Testis (tissue), 3 donors: ENCODE data around the gene KRT35. TPM values are rescaled to one million over a fixed set of nuclear protein-coding genes. Genes with fewer than 3 reads are reported as not detected.
"Not testable (repeated sequence)": the region's sequence is repeated elsewhere in the genome, so short reads cannot be mapped to it uniquely, and the experiment has no call there.

Source experiments
- DNase-seq: peaks from one replicate; pipeline ENCODE4 v3.0.0-alpha.2; 2019
- H3K27ac ChIP-seq, 2 donors: fragments of 200-600 bp; sonication (generic); one replicate each; pipeline ENCODE4 v1.5.1; 2019
- H3K27me3 ChIP-seq: fragments of 200-600 bp; sonication (generic); one replicate; pipeline ENCODE4 v1.5.1; 2019
- H3K36me3 ChIP-seq: fragments of 200-600 bp; sonication (generic); one replicate; pipeline ENCODE4 v1.5.1; 2017; ENCODE audit warnings: low read depth; ENCODE audit errors: missing control alignments
- H3K4me1 ChIP-seq: fragments of 200-600 bp; sonication (generic); one replicate; pipeline ENCODE4 v1.5.1; 2019
- H3K4me3 ChIP-seq, 2 donors: fragments of 200-600 bp; sonication (generic); one replicate each; pipeline ENCODE4 v1.5.1; 2017 to 2019
- H3K9me3 ChIP-seq: fragments of 200-600 bp; sonication (generic); one replicate; pipeline ENCODE4 v1.5.1; 2017
- POLR2A ChIP-seq: fragments of 450-650 bp; IDR thresholded peaks from one replicate; pipeline ENCODE4 v1.6.1; 2017; ENCODE audit warnings: antibody characterized with exemption, mild to moderate bottlenecking, moderate library complexity
- WGBS, 2 donors: methylation state at CpG; one replicate each; pipeline ENCODE4 v1.1.5; 2018; 5-methylcytosine and 5-hydroxymethylcytosine counted together
- intact Hi-C: fragments of 100-400 bp; cut with DNase I; formaldehyde crosslinking; loops from one replicate; pipeline ENCODE4 v1.15.1; 2023; ENCODE audit warnings: low total_unique reads
- microRNA-seq, 2 donors: library from miRNA; unstranded; fragments of <30 nt; microRNA quantifications; one replicate each; pipeline ENCODE4, GENCODE V29; 2016; ENCODE audit warnings: borderline number of aligned reads in 2 of 2, borderline replicate concordance in 1 of 2
- polyA plus RNA-seq: library from polyadenylated mRNA; stranded (reverse); fragments of 350-450 nt; fragmentation: Illumina TruSeq; extraction: RNeasy Lipid Tissue Mini Kit (QIAGEN cat#74804); gene quantifications from one replicate; pipeline ENCODE4 v1.2.3, GENCODE V29; 2014; ENCODE audit warnings: low read depth, low replicate concordance; ENCODE audit not compliant: insufficient read depth
- small RNA-seq, 2 donors: library from RNA; depleted of rRNA; stranded (forward); fragments of <200 nt; gene quantifications; one replicate each; pipeline ENCODE3, GENCODE V24; 2016
- total RNA-seq, 2 donors: library from RNA; depleted of rRNA; stranded (reverse); fragments of >200 nt; gene quantifications; one replicate each; pipeline ENCODE4 v1.2.3, GENCODE V29; 2016
- TF ChIP-seq, protein P1 (sequence below), 3 experiments: fragments of 450-650 bp in 2 of 3; fragments of 200-600 bp in 1 of 3; sonication (generic) in 1 of 3; IDR thresholded peaks; one replicate each; pipeline ENCODE4 v1.5.1; 2016 to 2019; ENCODE audit warnings: antibody characterized with exemption in 3 of 3, mild to moderate bottlenecking in 2 of 3, moderate library complexity in 1 of 3

The KRT35 gene
- total and polyA plus RNA-seq, 3 donors from 2014 or later = 0.18 TPM; not detected in 2

GRCh38 chr17:41434005-41434404, 46.9 kb downstream of the KRT35 start:
- no peaks in the 10 kb centered on the region for H3K27me3 ChIP-seq
- no peak for DNase-seq
- intact Hi-C loops = no loop called here
- no peaks in the 10 kb centered on the region for H3K4me1 ChIP-seq
- no peak overlapping the region for H3K27ac ChIP-seq
- H3K36me3 ChIP-seq = no peaks in the 10 kb centered on the region
- no peaks in the 10 kb centered on the region for H3K9me3 ChIP-seq
- 42 to 52% methylated on average over 4 of the region's 4 CpGs for WGBS, 2 donors
- H3K4me3 ChIP-seq = no peak overlapping the region
- no peak for TF ChIP-seq POLR2A
- TF ChIP-seq, protein P1, sequence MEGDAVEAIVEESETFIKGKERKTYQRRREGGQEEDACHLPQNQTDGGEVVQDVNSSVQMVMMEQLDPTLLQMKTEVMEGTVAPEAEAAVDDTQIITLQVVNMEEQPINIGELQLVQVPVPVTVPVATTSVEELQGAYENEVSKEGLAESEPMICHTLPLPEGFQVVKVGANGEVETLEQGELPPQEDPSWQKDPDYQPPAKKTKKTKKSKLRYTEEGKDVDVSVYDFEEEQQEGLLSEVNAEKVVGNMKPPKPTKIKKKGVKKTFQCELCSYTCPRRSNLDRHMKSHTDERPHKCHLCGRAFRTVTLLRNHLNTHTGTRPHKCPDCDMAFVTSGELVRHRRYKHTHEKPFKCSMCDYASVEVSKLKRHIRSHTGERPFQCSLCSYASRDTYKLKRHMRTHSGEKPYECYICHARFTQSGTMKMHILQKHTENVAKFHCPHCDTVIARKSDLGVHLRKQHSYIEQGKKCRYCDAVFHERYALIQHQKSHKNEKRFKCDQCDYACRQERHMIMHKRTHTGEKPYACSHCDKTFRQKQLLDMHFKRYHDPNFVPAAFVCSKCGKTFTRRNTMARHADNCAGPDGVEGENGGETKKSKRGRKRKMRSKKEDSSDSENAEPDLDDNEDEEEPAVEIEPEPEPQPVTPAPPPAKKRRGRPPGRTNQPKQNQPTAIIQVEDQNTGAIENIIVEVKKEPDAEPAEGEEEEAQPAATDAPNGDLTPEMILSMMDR (IDR thresholded peaks at IDR 0.05) = no peak

GRCh38 chr17:41433586-41433985, 47.4 kb downstream of the KRT35 start:
- no peaks in the 10 kb centered on the region for H3K4me1 ChIP-seq
- H3K4me3 ChIP-seq = no peak overlapping the region
- WGBS, 2 donors = 58 to 65% methylated on average over 4 of the region's 4 CpGs
- H3K27ac ChIP-seq = no peak overlapping the region
- H3K9me3 ChIP-seq = no peaks in the 10 kb centered on the region
- no peak for TF ChIP-seq POLR2A
- TF ChIP-seq, protein P1 (IDR thresholded peaks at IDR 0.05) = no peak
- DNase-seq = no peak
- intact Hi-C loops = no loop called here
- no peaks in the 10 kb centered on the region for H3K36me3 ChIP-seq
- H3K27me3 ChIP-seq = no peaks in the 10 kb centered on the region

GRCh38 chr17:41430376-41430775, 50.6 kb downstream of the KRT35 start:
- DNase-seq, H3K27me3 ChIP-seq, H3K4me1 ChIP-seq, H3K9me3 ChIP-seq, H3K4me3 ChIP-seq, H3K27ac ChIP-seq, intact Hi-C loops, H3K36me3 ChIP-seq: not testable (repeated sequence)
- WGBS, 2 donors = 94 to 95% methylated on average over 9 of the region's 9 CpGs

DNA sequence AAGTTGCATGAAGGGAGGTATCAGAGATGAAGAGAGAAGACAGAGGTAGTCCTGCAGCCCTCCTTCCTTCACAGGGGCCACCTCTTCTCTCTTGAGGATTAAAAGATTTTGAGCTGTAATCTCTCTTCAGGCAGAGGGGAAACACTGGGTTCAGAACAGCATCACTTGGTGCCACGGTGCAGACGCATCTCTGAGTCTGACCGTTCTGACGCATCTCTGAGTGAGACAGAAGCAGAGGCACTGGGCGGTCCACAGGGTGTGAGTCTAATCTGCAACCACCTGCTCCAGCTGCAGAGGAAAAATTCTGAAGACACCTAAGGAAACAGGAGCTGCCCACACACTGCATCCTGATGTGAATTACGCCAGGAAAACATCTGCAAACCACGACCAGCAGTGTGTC, 51.3 kb downstream of the KRT35 start:
- 86% methylated on average over 7 of the region's 7 CpGs for WGBS, 2 donors
- no peak overlapping the region for H3K27ac ChIP-seq
- intact Hi-C loops = no loop called here
- DNase-seq = no peak
- H3K27me3 ChIP-seq = no peaks in the 10 kb centered on the region
- no peaks in the 10 kb centered on the region for H3K9me3 ChIP-seq
- H3K36me3 ChIP-seq = no peaks in the 10 kb centered on the region
- TF ChIP-seq, protein P1 (IDR thresholded peaks at IDR 0.05) = no peak
- no peak for TF ChIP-seq POLR2A
- H3K4me1 ChIP-seq = no peaks in the 10 kb centered on the region
- no peak overlapping the region for H3K4me3 ChIP-seq

DNA sequence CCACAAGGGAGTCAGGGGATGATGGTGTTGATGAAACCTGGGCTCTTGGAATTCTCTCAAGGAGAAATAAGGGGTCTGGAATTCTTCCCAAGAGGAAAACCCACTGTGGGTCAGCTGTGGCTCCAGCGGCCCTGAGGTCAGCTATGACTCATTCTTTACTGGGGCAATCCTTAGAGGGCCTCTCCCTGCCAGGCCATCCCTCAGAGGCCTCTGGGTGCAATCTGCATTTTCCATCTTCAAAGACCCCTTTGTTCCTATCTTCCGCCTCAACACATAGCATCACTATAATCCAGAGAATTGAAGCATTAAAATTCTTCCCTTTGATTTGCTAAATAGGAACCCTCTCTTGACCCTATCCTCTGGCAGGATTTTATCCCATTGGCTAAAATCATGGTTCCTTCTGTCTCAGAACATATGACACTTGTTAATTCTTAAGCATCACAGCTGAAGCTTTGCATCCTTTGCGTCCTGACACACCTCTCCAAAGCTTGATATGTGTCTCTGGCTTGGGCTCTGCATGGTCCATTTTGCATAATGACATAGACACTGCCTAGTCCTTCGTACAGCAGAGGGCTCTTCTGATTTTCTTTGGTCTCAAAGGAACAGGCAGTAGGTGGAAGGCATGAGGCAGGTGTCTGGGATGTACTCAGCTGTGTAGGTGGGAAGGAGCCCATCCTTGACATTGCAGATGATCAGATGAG, 52.2 kb downstream of the KRT35 start:
- H3K27me3 ChIP-seq = no peaks in the 10 kb centered on the region
- no peak overlapping the region for H3K4me3 ChIP-seq
- no peaks in the 10 kb centered on the region for H3K9me3 ChIP-seq
- intact Hi-C loops = no loop called here
- no peaks in the 10 kb centered on the region for H3K4me1 ChIP-seq
- H3K27ac ChIP-seq = no peak overlapping the region
- TF ChIP-seq POLR2A = no peak
- TF ChIP-seq, protein P1 (IDR thresholded peaks at IDR 0.05) = no peak
- DNase-seq = no peak
- WGBS, 2 donors = 76 to 92% methylated on average over 3 to 4 of the region's 4 CpGs
- H3K36me3 ChIP-seq = no peaks in the 10 kb centered on the region

Small RNAs within 50 kb of the gene (microRNA-seq; reads per million reads assigned to microRNA genes)
- gene MIR6510 = 0 reads per million in 2 donors

Small RNAs within 50 kb of the gene (small RNA-seq; reads per million reads assigned to genes)
- 0.19 to 0.27 reads per million in 2 donors for gene RNU2-32P

Other genes with a start within 250 kb of the KRT35 start
- gene KRTAP9-3, start 248.7 kb downstream of the KRT35 start, total RNA-seq = not detected
- not detected for gene KRTAP9-3, start 248.7 kb downstream of the KRT35 start, polyA plus RNA-seq
- gene KRTAP9-8, start 243.2 kb downstream of the KRT35 start, total RNA-seq = not detected
- not detected for gene KRTAP9-8, start 243.2 kb downstream of the KRT35 start, polyA plus RNA-seq
- not detected for gene KRTAP9-4, start 231.5 kb downstream of the KRT35 start, total RNA-seq
- gene KRTAP9-4, start 231.5 kb downstream of the KRT35 start, polyA plus RNA-seq = not detected
- not detected for gene KRTAP9-9, start 225.8 kb downstream of the KRT35 start, total RNA-seq
- gene KRTAP9-9, start 225.8 kb downstream of the KRT35 start, polyA plus RNA-seq = not detected
- not detected for gene KRTAP9-6, start 215.8 kb downstream of the KRT35 start, total RNA-seq
- gene KRTAP9-6, start 215.8 kb downstream of the KRT35 start, polyA plus RNA-seq = not detected
- under 1 TPM in 1 of 2 donors, not detected in 1; 0.47 TPM for gene KRTAP9-7, start 205.5 kb downstream of the KRT35 start, total RNA-seq
- not detected for gene KRTAP9-7, start 205.5 kb downstream of the KRT35 start, polyA plus RNA-seq
- not detected for gene KRTAP29-1, start 178.3 kb downstream of the KRT35 start, total RNA-seq
- not detected for gene KRTAP29-1, start 178.3 kb downstream of the KRT35 start, polyA plus RNA-seq
- gene KRTAP16-1, start 171.8 kb downstream of the KRT35 start, total RNA-seq = not detected
- not detected for gene KRTAP16-1, start 171.8 kb downstream of the KRT35 start, polyA plus RNA-seq
- not detected for gene KRTAP17-1, start 165.4 kb downstream of the KRT35 start, total RNA-seq
- not detected for gene KRTAP17-1, start 165.4 kb downstream of the KRT35 start, polyA plus RNA-seq
- 1 to 10 TPM in 1 of 2 donors, under 1 TPM in 1; 0.50 to 3.1 TPM for gene KRT33A, start 130.3 kb downstream of the KRT35 start, total RNA-seq
- 2.3 TPM for gene KRT33A, start 130.3 kb downstream of the KRT35 start, polyA plus RNA-seq
- under 1 TPM in 1 of 2 donors, not detected in 1; 0.25 TPM for gene KRT33B, start 111.3 kb downstream of the KRT35 start, total RNA-seq
- gene KRT33B, start 111.3 kb downstream of the KRT35 start, polyA plus RNA-seq = not detected
- under 1 TPM; 0.50 to 0.55 TPM for gene KRT34, start 98.8 kb downstream of the KRT35 start, total RNA-seq
- 1.2 TPM for gene KRT34, start 98.8 kb downstream of the KRT35 start, polyA plus RNA-seq
- under 1 TPM in 1 of 2 donors, not detected in 1; 0.74 TPM for gene KRT31, start 83.5 kb downstream of the KRT35 start, total RNA-seq
- 0.53 TPM for gene KRT31, start 83.5 kb downstream of the KRT35 start, polyA plus RNA-seq
- gene KRT37, start 56.6 kb downstream of the KRT35 start, total RNA-seq = not detected
- not detected for gene KRT37, start 56.6 kb downstream of the KRT35 start, polyA plus RNA-seq
- gene KRT38, start 40.2 kb downstream of the KRT35 start, total RNA-seq = not detected
- not detected for gene KRT38, start 40.2 kb downstream of the KRT35 start, polyA plus RNA-seq
- under 1 TPM in 1 of 2 donors, not detected in 1; 0.19 TPM for gene KRT32, start 13.8 kb downstream of the KRT35 start, total RNA-seq
- gene KRT32, start 13.8 kb downstream of the KRT35 start, polyA plus RNA-seq = not detected
- under 1 TPM; 0.24 to 0.43 TPM for gene KRT36, start 8.8 kb upstream of the KRT35 start, total RNA-seq
- gene KRT36, start 8.8 kb upstream of the KRT35 start, polyA plus RNA-seq = 0.24 TPM
- 1 to 10 TPM; 2.4 to 7.7 TPM for gene KRT13, start 24.5 kb upstream of the KRT35 start, total RNA-seq
- 21.4 TPM for gene KRT13, start 24.5 kb upstream of the KRT35 start, polyA plus RNA-seq
- 10 to 100 TPM in 1 of 2 donors, 1 to 10 TPM in 1; 5.8 to 19.4 TPM for gene KRT15, start 37.7 kb upstream of the KRT35 start, total RNA-seq
- 21.7 TPM for gene KRT15, start 37.7 kb upstream of the KRT35 start, polyA plus RNA-seq
- gene KRT19, start 47.2 kb upstream of the KRT35 start, total RNA-seq = 1 to 10 TPM; 3.9 to 5.5 TPM
- gene KRT19, start 47.2 kb upstream of the KRT35 start, polyA plus RNA-seq = 49.5 TPM
- gene KRT9, start 90.9 kb upstream of the KRT35 start, total RNA-seq = under 1 TPM in 1 of 2 donors, not detected in 1; 0.43 TPM
- gene KRT9, start 90.9 kb upstream of the KRT35 start, polyA plus RNA-seq = 0.29 TPM
- under 1 TPM in 1 of 2 donors, not detected in 1; 0.24 TPM for gene KRT14, start 105.7 kb upstream of the KRT35 start, total RNA-seq
- gene KRT14, start 105.7 kb upstream of the KRT35 start, polyA plus RNA-seq = 0.37 TPM
- not detected for gene KRT16, start 131.6 kb upstream of the KRT35 start, total RNA-seq
- gene KRT16, start 131.6 kb upstream of the KRT35 start, polyA plus RNA-seq = not detected
- gene KRT17, start 143.4 kb upstream of the KRT35 start, total RNA-seq = 10 to 100 TPM; 13.3 to 26.0 TPM
- gene KRT17, start 143.4 kb upstream of the KRT35 start, polyA plus RNA-seq = 12.2 TPM
- 100 to 1,000 TPM; 274 to 338 TPM for gene EIF1, start 207.7 kb upstream of the KRT35 start, total RNA-seq
- gene EIF1, start 207.7 kb upstream of the KRT35 start, polyA plus RNA-seq = 1,078 TPM
- not detected for gene GAST, start 231.2 kb upstream of the KRT35 start, total RNA-seq
- gene GAST, start 231.2 kb upstream of the KRT35 start, polyA plus RNA-seq = not detected